RWPE2 (cell line): Measurements from ENCODE around the gene SIGLEC14.
A peak's percentile ranks its signal among the peaks of the same experiment; 100 is the strongest.
"Not testable (repeated sequence)": the region's sequence is repeated elsewhere in the genome, so short reads cannot be mapped to it uniquely, and the experiment has no call there.

Source experiments
- ATAC-seq: fragments of 200-7000 bp; cut with Tn5 transposase; 3 replicates; pipeline ENCODE4 v1.9.1; 2021; ENCODE audit warnings: low read depth
- DNase-seq: peaks from one replicate; pipeline ENCODE4 v3.0.0-alpha.2; 2020; ENCODE audit warnings: low spot score
- H3K27ac ChIP-seq: fragments of 450-650 bp; 2 replicates; pipeline ENCODE4 v1.5.1; 2017; ENCODE audit warnings: mild to moderate bottlenecking; ENCODE audit not compliant: poor library complexity, severe bottlenecking
- H3K27me3 ChIP-seq: fragments of 250-450 bp; sonication (Bioruptor Pico); 2 replicates; pipeline ENCODE4 v1.5.1; 2021; ENCODE audit warnings: mild to moderate bottlenecking, moderate library complexity; ENCODE audit not compliant: insufficient read depth, poor library complexity, severe bottlenecking
- H3K36me3 ChIP-seq: fragments of 250-450 bp; sonication (Bioruptor Pico); 2 replicates; pipeline ENCODE4 v1.5.1; 2020; ENCODE audit warnings: low read depth, mild to moderate bottlenecking, moderate library complexity
- H3K4me1 ChIP-seq: fragments of 250-450 bp; sonication (Bioruptor Pico); 2 replicates; pipeline ENCODE4 v1.5.1; 2021; ENCODE audit warnings: mild to moderate bottlenecking, moderate library complexity; ENCODE audit not compliant: insufficient read depth, poor library complexity, severe bottlenecking
- H3K4me3 ChIP-seq: fragments of 250-450 bp; sonication (Bioruptor Pico); 2 replicates; pipeline ENCODE4 v1.5.1; 2021; ENCODE audit warnings: mild to moderate bottlenecking, moderate library complexity; ENCODE audit not compliant: severe bottlenecking
- H3K9me3 ChIP-seq: fragments of 250-450 bp; sonication (Bioruptor Pico); 2 replicates; pipeline ENCODE4 v1.5.1; 2021; ENCODE audit warnings: mild to moderate bottlenecking, moderate library complexity; ENCODE audit not compliant: severe bottlenecking
- TF ChIP-seq, protein P1 (sequence below): fragments of 450-650 bp; IDR thresholded peaks from one replicate; pipeline ENCODE4 v1.5.1; 2017; ENCODE audit warnings: mild to moderate bottlenecking, moderate library complexity; ENCODE audit not compliant: poor library complexity, severe bottlenecking

The SIGLEC14 gene

DNA sequence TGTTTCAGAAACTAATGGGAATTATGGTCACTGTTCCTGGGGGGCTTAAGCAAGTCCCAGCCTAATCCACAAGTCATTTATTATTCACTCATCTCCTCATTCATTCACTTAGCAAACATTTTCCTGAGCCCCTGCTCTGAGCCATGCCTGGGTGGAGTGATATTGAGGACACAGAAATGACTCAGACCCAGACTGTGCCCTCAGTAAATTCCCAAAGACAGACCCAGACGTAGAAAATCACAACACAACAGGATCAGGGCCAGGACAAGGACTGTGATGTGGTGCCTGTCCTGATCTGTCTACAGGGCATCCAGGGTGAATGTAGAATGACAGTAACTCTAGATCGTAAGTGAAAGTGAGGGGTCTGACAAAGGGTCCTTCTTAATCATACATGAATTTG lies 39.5 kb upstream of the SIGLEC14 start:
- H3K27ac ChIP-seq = peak overlapping the region; percentile 95
- H3K9me3 ChIP-seq = peaks cover 3% of the 10 kb centered on the region
- ATAC-seq (no peak), DNase-seq (no peak)
- TF ChIP-seq, protein P1, sequence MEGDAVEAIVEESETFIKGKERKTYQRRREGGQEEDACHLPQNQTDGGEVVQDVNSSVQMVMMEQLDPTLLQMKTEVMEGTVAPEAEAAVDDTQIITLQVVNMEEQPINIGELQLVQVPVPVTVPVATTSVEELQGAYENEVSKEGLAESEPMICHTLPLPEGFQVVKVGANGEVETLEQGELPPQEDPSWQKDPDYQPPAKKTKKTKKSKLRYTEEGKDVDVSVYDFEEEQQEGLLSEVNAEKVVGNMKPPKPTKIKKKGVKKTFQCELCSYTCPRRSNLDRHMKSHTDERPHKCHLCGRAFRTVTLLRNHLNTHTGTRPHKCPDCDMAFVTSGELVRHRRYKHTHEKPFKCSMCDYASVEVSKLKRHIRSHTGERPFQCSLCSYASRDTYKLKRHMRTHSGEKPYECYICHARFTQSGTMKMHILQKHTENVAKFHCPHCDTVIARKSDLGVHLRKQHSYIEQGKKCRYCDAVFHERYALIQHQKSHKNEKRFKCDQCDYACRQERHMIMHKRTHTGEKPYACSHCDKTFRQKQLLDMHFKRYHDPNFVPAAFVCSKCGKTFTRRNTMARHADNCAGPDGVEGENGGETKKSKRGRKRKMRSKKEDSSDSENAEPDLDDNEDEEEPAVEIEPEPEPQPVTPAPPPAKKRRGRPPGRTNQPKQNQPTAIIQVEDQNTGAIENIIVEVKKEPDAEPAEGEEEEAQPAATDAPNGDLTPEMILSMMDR = no peak
- no peaks in the 10 kb centered on the region for H3K4me1 ChIP-seq
- H3K27me3 ChIP-seq = no peaks in the 10 kb centered on the region
- no peak overlapping the region for H3K4me3 ChIP-seq
- no peaks in the 10 kb centered on the region for H3K36me3 ChIP-seq

DNA sequence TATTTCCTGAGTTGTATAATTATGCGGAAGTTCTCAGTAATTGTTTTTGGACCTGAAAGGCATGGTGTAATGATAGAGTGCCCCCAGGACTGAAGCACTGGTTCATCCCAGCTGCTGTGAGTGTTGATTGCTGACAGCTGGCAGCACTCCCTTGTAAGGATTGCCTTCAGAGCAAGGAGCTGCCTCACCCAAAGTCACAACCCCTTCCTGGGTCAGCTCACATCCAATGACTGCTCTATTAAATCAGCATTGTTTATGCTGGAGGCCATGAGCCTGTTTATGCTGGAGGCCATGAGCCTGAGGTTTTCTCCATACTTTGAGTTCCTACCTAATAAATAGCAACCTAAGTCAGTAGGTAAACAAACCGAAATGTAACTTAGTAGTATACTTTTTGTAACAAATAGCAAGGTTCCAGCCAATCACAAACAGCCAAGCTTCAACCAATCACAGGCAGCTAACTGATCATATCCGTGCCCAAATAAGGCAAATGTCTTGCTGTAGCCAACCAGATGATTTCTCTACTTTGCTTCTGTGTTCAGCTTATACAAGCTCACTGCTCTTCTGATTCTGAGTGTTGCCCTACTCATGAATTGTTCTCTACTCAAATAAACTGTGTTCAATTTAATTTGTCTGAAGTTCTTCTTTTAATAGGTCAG lies 34.8 kb upstream of the SIGLEC14 start:
- Histone ChIP-seq H3K36me3 (no peaks in the 10 kb centered on the region), H3K4me3 (no peak overlapping the region), H3K9me3 (peaks cover 3% of the 10 kb centered on the region), H3K4me1 (no peaks in the 10 kb centered on the region), H3K27ac (no peak overlapping the region), H3K27me3 (no peaks in the 10 kb centered on the region)
- TF ChIP-seq, protein P1 = no peak
- DNase-seq (no peak), ATAC-seq (no peak)

DNA sequence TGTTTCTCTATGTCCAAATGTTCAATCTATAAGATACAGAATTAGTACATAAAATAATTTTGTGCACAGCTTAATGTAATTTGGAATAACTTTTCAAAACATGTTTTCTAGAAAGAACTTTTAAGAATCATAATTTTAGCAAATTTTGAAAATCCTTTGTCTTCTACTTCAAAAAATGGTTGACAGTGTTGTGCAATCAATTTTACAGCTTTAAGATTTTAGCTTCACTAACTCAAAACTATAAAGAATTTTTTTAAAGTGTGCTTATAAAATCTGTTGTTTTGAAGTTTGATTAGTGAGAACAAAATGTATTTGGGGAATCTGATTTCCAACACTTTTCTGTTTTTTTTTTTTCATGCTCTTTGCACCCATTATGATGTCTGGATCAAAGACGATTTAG lies 33.8 kb upstream of the SIGLEC14 start:
- Histone ChIP-seq H3K27ac (no peak overlapping the region), H3K9me3 (peaks cover 3% of the 10 kb centered on the region), H3K27me3 (no peaks in the 10 kb centered on the region), H3K4me1 (no peaks in the 10 kb centered on the region), H3K4me3 (no peak overlapping the region), H3K36me3 (no peaks in the 10 kb centered on the region)
- DNase-seq = no peak
- TF ChIP-seq, protein P1 = no peak
- no peak for ATAC-seq

DNA sequence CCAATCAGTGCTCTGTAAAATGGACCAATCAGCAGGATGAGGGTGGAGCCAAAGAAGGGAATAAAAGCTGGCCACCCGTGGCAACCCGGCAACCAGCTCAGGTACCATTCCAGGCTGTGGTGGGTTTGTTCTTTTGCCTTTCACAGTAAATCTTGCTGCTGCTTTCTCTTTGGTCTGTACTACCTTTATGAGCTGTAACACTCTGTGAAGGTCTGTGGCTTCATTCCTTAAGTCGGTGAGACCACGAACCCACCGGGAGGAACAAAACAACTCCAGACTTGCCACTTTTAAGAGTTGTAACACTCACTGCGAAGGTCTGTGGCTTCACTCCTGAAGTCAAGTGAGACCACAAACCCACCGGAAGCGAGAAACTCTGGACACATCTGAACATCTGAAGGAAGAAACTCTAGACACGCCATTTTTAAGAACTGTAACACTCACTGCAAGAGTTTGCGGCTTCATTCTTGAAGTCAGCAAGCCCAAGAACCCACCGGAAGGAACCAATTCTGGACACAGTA lies 30.0 kb upstream of the SIGLEC14 start:
- Histone ChIP-seq H3K27ac (no peak overlapping the region), H3K36me3 (no peaks in the 10 kb centered on the region), H3K27me3 (peaks cover 6% of the 10 kb centered on the region), H3K9me3 (no peaks in the 10 kb centered on the region), H3K4me3 (no peak overlapping the region), H3K4me1 (no peaks in the 10 kb centered on the region)
- no peak for ATAC-seq
- no peak for DNase-seq
- TF ChIP-seq, protein P1 = no peak

DNA sequence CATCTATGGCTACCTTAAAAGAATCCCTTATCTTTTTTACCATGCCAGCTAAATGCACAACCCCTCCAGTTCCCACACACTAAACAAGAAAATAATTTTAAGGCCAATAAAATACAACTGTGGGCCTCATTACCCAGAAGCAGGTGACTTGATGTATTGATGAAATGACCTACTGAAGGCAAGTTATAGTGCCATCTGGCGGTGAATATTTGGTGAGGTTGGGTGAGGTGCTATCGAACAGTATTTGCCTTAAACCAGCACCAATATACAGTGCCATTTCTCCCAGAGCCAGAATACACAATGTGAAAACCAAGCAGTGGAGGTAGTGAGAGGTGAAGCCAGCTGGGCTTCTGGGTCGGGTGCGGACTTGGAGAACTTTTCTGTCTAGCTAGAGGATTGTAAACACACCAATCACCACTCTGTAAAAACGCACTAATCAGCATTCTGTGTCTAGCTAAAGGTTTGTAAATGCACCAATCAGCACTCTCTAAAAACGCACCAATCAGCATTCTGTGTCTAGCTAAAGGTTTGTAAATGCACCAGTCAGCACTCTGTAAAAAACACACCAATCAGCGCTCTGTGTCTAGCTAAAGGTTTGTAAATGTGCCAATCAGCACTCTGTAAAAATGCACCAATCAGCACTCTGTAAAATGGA lies 29.4 kb upstream of the SIGLEC14 start:
- H3K27ac ChIP-seq, H3K9me3 ChIP-seq, H3K4me1 ChIP-seq, ATAC-seq, H3K4me3 ChIP-seq, DNase-seq, H3K27me3 ChIP-seq, H3K36me3 ChIP-seq: not testable (repeated sequence)
- TF ChIP-seq, protein P1 = peak; percentile 46
